Measurements from ENCODE around the gene TCERG1.

Gene TCERG1

Small RNA genes lying within 50 kb of the gene (small RNA-seq; reads per million reads assigned to genes)
- 0 reads per million in 2 experiments for gene RF02271
